ENCODE data around the gene OR51L1.
"Not testable (repeated sequence)": the region's sequence is repeated elsewhere in the genome, so short reads cannot be mapped to it uniquely, and the experiment has no call there.

Gene OR51L1, protein sequence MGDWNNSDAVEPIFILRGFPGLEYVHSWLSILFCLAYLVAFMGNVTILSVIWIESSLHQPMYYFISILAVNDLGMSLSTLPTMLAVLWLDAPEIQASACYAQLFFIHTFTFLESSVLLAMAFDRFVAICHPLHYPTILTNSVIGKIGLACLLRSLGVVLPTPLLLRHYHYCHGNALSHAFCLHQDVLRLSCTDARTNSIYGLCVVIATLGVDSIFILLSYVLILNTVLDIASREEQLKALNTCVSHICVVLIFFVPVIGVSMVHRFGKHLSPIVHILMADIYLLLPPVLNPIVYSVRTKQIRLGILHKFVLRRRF

GRCh38 chr11:4994551-4994950 is at the start of gene OR51L1:
Gene OR51L1 (plus strand): TSS chr11:4994851. CDS start chr11:4998983, 4,132 bp downstream.
- no peak for DNase-seq (ENCODE audit: low spot score)

DNA sequence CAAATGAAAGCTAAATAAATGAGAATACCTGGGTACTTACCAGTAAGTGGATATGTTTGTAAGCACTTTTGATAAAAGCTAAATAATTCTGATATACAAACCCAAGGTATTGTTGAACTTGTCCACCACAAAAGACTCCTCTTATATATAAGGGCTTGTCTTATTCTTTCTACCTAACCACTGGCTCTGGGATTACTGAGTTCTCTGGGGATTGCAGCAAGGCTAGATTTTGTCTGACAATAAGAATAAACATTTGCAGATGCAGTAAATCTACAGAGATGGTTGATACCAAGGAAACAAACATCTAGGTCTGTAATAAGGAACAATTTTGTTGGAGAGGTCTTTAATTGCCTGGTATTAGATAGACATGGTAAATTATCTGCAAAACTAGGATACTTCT is 47.1 kb upstream of the OR51L1 start, which contains the start of gene OR51A4:
TSS of gene OR51A4 (minus strand) at position 101 of the 400 bp plus-strand sequence. CDS start 505 bp downstream, outside the sequence.
- no peak for DNase-seq (ENCODE audit: low spot score)

GRCh38 chr11:4955613-4956012 is 39.0 kb upstream of the OR51L1 start, which contains the start of gene OR51A2:
Gene OR51A2 (minus strand): TSS chr11:4955713. CDS start chr11:4955713, 0 bp downstream.
- DNase-seq (ENCODE audit: low spot score): not testable (repeated sequence)

- DNase-seq (ENCODE audit: low spot score): no peak
Observed at GRCh38 chr11:4957396-4957795, 37.3 kb upstream of the OR51L1 start.

DNA sequence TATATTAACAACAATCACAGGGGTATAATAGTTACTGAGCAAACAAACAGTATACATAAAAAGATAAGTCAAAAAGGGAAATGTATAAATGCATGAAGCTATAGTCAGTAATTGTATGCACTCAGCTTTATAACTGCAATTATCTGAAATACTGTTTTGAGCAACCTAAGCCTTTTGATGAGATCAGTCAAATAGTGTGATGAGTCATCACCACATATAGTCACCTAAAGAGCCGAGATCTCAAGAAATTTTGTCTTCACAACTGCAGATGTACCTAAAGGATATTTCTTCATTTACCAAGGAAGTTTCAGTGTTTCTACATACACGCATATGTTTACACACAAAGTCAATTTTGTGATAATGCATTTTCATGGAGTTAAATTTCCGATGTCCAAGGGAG is 33.8 kb upstream of the OR51L1 start:
- DNase-seq (ENCODE audit: low spot score): no peak

- no peak for DNase-seq (ENCODE audit: low spot score)
Observed at GRCh38 chr11:4962816-4963215, 31.8 kb upstream of the OR51L1 start.

DNA sequence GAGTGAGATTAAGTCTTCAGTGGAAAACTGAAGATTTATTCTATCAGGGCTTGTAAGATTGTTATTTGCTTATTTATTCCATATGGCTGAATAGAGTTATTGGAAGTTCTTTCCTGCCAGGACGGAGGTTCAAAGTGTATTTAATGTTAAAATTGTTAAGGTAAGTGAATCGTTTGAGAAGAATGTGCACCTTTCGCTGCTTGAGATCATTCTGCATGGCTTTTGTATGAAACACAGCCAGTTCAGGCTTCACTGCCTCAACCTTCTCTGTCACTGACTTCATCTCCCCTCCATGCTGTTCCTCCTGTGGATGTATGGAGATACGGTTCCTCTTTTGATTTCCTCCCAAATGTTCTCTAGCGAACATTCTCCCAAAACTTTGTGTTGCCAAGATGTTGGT is 19.2 kb upstream of the OR51L1 start:
- no peak for DNase-seq (ENCODE audit: low spot score)

- DNase-seq (ENCODE audit: low spot score): no peak
Observed at GRCh38 chr11:4979036-4979435, 15.6 kb upstream of the OR51L1 start.

GRCh38 chr11:4982678-4983077 is 12.0 kb upstream of the OR51L1 start:
- DNase-seq (ENCODE audit: low spot score): no peak

GRCh38 chr11:4983841-4984240 is 10.8 kb upstream of the OR51L1 start:
- DNase-seq (ENCODE audit: low spot score): no peak

DNA sequence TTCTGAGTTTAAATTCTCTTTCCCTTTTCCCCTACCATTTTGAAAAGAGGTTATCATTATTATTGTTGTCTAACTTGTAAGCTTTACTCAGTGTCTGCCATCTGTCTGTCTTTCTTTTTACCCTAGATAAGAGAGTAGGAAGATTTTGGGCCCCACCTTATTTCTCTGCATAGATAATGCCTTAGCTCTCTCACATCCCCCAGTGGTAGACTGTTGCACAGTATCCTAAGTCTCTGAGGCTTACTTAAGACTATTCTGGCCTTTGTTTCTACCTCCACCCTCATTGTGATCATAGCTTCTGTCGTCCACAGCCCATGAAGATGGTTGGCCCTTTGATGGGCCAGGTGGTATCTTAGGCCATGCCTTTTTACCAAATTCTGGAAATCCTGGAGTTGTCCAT is 3.6 kb upstream of the OR51L1 start:
- DNase-seq (ENCODE audit: low spot score): no peak

- DNase-seq (ENCODE audit: low spot score): peak; percentile 7
Observed at GRCh38 chr11:5004424-5005274, 10.0 kb downstream of the OR51L1 start.

GRCh38 chr11:5007561-5007960 is 12.9 kb downstream of the OR51L1 start:
- DNase-seq (ENCODE audit: low spot score): no peak

DNA sequence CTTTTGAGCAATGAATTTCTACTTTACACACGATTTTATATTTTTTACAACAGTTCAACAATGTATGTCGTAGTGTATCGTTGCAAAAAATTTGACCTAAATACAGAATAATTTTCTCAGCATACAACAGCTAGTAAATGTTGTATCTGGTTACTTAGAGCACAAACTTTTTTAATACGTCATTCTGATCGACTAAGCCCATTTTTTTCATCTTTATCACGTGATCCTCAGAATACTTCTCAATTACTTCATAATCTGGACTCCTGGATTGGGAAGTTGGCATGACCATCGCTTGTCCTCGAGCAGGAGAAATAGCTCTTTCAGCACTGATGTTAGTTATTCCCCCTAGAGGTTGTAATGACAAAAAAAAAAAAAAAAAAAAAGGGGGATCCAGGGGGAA is 16.6 kb downstream of the OR51L1 start:
- DNase-seq (ENCODE audit: low spot score): no peak

DNA sequence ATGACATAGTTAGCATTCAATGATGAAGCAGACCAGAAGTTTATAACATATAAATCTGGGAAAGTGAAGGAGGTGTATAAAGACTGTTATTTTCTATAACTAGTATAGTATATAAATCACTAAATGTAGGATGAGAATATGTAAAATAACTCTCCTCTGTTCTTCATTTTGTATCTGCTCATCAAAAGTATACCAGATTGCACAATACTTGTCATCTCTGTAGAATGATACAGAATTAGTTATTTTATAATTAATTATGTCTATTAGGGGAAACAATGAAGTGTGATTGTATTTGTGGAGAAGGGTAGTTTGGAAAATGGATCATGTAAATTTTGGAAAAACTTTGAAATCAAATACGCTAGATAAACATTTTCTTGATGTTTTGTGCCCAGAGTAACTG is 18.4 kb downstream of the OR51L1 start:
- DNase-seq (ENCODE audit: low spot score): no peak

DNA sequence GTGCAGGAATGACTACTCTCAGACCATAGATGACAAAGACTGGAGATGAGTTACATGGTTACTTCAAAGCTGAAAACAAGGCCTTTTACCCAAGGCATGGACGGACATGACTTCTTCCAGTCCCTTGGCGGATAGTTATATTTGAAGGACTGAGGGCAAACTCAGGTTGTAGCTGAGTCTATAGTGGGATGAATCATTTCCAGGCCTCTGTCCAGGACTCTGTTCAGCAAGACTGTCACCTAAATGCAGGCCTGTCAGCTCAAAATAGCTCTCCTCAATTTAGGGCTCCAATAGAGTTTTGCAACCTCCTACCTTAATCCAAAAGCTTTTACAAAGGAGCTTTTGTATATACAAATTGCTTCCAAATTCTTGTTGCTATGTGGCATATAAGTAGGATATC is 27.3 kb downstream of the OR51L1 start:
- DNase-seq (ENCODE audit: low spot score): no peak

DNA sequence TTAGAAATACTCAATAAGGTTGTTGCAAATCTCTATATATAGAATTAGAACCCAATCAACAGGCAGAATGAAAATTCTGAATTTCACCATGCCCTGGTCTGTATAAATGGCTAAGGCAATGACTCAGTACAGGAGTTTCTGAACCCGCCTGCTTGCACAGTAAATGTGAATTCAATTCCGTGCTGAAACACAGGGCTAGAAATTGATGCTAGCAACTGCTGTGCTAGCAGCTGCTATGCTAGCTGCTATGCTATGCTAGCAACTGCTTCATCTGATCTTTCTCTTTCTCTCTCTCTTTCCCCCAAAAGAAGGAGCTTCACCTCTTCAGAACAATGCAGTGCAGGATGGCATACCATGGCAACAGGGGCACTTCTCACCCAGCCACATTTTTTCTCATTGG is 42.0 kb downstream of the OR51L1 start:
- DNase-seq (ENCODE audit: low spot score): no peak

- DNase-seq (ENCODE audit: low spot score): no peak
Observed at GRCh38 chr11:5037926-5038325, 43.3 kb downstream of the OR51L1 start.

- no peak for DNase-seq (ENCODE audit: low spot score)
Observed at GRCh38 chr11:5038341-5038740, 43.7 kb downstream of the OR51L1 start.

DNA sequence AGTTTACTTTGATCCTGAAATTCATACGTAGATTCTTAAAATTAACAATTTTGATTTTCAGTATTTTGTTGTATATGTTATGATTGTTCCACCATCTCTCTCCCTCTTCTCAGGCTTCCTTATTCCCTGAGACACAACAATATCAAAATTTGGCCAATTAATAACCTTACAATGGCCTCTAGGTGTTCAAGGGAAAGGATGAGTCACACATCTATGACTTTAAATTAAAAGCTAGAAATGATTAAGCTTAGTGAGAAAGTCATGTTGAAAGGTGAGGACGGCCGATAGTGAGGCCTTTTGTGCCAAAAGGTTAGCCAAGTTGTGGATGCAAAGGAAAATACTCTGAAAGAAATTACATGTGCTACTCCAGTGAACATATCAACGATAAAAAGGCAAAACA is 46.2 kb downstream of the OR51L1 start:
- DNase-seq (ENCODE audit: low spot score): no peak

DNA sequence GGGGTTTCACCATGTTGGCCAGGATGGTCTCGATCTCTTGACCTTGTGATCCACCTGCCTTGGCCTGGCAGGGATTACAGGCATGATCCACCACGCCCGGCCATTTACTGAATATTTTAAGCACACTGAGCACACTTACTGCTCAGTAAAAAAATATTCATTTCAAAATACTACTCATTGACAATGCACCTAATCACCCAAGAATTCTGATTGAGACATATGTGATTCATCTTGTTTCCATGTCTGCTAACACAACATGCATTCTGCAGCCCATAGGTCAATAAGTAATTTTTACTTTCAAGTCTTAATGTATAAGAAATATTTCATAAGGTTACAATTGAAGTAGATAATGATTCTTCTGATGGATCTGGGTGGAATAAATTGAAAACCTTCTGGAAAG is 47.4 kb downstream of the OR51L1 start:
- DNase-seq (ENCODE audit: low spot score): no peak

DNA sequence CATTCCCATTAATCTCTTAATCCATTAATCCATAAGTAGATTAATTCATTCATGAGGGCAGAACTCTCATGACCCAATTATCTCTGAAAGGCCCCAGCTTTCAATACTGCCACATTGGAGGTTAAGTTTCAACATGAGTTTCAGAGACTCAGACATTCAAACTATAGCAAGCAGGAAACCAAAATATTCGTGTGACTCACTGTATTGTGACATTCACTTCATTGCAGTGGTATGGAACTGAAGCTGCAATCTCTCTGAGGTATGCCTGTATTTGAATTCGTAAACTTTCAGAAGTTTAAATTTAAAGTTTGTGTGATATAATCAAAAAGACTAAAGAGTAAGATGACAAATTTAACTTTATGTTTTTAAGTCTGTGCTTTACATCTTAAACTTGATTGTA is 48.7 kb downstream of the OR51L1 start:
- no peak for DNase-seq (ENCODE audit: low spot score)

DNA sequence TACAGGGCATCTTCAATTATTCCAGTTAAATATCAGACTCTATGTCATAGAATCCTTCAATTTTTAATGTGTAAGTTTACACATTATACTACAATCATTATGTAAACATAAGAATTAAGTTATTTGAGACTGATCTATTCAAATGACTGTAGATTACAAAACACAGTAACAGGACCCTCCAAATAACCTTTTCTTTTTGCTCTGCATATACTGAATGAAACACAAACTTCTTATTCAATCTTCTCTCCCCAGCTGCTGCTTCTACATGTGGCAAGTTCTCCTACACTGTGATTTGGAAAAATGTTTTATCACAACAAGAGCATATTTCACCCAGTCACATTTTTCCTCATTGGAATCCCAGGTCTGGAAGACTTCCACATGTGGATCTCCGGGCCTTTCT is 51.6 kb downstream of the OR51L1 start, which contains the start of gene OR52J3:
TSS of gene OR52J3 (plus strand) at position 301 of the 400 bp plus-strand sequence. CDS start at position 301, 0 bp downstream.
- DNase-seq (ENCODE audit: low spot score): no peak

Measured in hematopoietic multipotent progenitor cell treated with erythropoietin and hydrocortisone succinate and interleukin-3 and kit ligand, for 15 days (in vitro differentiated cells).